A673 (cell line): ENCODE results near the gene ZSWIM8. TPM values are rescaled to one million over a fixed set of nuclear protein-coding genes. Genes with fewer than 3 reads are reported as not detected.

Experiments used
- BruUV-seq: library from RNA; stranded (reverse); fragments of 400-500 nt; replicated peaks from 2 replicates; lab custom pipeline; 2021; lab: Mats Ljungman, UMichigan
- CTCF ChIA-PET: fragments of 300-600 bp; sonication (Branson Sonifier 250); formaldehyde crosslinking; loops from one replicate; lab custom pipeline; 2022; ENCODE audit warnings: antibody characterized with exemption; lab: Charles Lee
- POLR2A ChIA-PET: fragments of 300-600 bp; sonication (Branson Sonifier 250); formaldehyde crosslinking; loops from one replicate; lab custom pipeline; 2022; ENCODE audit warnings: antibody characterized with exemption; ENCODE audit not compliant: low non-redundant PET; lab: Charles Lee
- DNase-seq: peaks from one replicate; pipeline ENCODE4 v3.0.0-alpha.2; 2015; ENCODE audit warnings: low spot score
- H3K27ac ChIP-seq: fragments of 200-600 bp; sonication (generic); 2 replicates; pipeline ENCODE4 v1.5.1; 2016; ENCODE audit warnings: mixed run types, low read depth, mild to moderate bottlenecking, mixed read lengths, antibody characterized with exemption, low read length; ENCODE audit not compliant: poor library complexity, severe bottlenecking
- H3K27me3 ChIP-seq: fragments of 200-600 bp; sonication (generic); replicated peaks from 2 replicates; pipeline ENCODE4 v1.6.1; 2017; ENCODE audit warnings: mixed run types, low read depth, mild to moderate bottlenecking, mixed read lengths, antibody characterized with exemption, low read length; ENCODE audit not compliant: insufficient read depth, poor library complexity
- H3K36me3 ChIP-seq: fragments of 200-600 bp; sonication (generic); 2 replicates; pipeline ENCODE4 v1.6.1; 2016; ENCODE audit warnings: mixed run types, mild to moderate bottlenecking, mixed read lengths, antibody characterized with exemption, low read length; ENCODE audit not compliant: insufficient read depth, poor library complexity, severe bottlenecking
- H3K4me1 ChIP-seq: fragments of 200-600 bp; sonication (generic); 2 replicates; pipeline ENCODE4 v1.6.1; 2017; ENCODE audit warnings: mixed run types, mild to moderate bottlenecking, mixed read lengths, antibody characterized with exemption, low read length; ENCODE audit not compliant: insufficient read depth, poor library complexity, severe bottlenecking
- H3K4me3 ChIP-seq: fragments of 200-600 bp; sonication (generic); 2 replicates; pipeline ENCODE4 v1.5.1; 2016; ENCODE audit warnings: low read depth, mixed run types, mild to moderate bottlenecking, mixed read lengths, low read length; ENCODE audit not compliant: poor library complexity, severe bottlenecking
- H3K9me3 ChIP-seq: fragments of 200-600 bp; sonication (generic); 2 replicates; pipeline ENCODE4 v1.6.1; 2016; ENCODE audit warnings: mixed run types, low read depth, mild to moderate bottlenecking, mixed read lengths, antibody characterized with exemption, low read length; ENCODE audit not compliant: poor library complexity, severe bottlenecking
- CTCF ChIP-seq: fragments of 300-800, 200-600 bp; sonication (generic); conservative IDR thresholded peaks from 2 replicates; pipeline ENCODE4 v1.5.1; 2017; ENCODE audit warnings: low read depth, mild to moderate bottlenecking, antibody characterized with exemption, low read length, moderate library complexity, mixed read lengths
- EZH2 ChIP-seq: fragments of 200-600 bp; sonication (generic); IDR thresholded peaks from 2 replicates; pipeline ENCODE4 v1.6.1; 2017; ENCODE audit warnings: borderline replicate concordance, low read depth, mild to moderate bottlenecking, mixed read lengths, antibody characterized with exemption, low read length; ENCODE audit not compliant: poor library complexity, severe bottlenecking
- intact Hi-C: fragments of 100-400 bp; cut with micrococcal nuclease; formaldehyde crosslinking; loops from one replicate; pipeline ENCODE4 v1.10.0; 2022; ENCODE audit not compliant: unreplicated experiment
- total RNA-seq: library from RNA; stranded (reverse); gene quantifications from 2 replicates; pipeline ENCODE4 v1.2.3, GENCODE V29; 2021

ZSWIM8 gene
- total RNA-seq, 1 experiment from 2014 or later: 71.3 TPM

- no peak for DNase-seq
- no peaks in the 10 kb centered on the region for H3K9me3 ChIP-seq
- no peaks in the 10 kb centered on the region for H3K27me3 ChIP-seq
- peak overlapping the region; percentile 93 for H3K27ac ChIP-seq
- BruUV-seq: TSS peak; percentile 96
- intact Hi-C loops: no loop called here
- no peak for TF ChIP-seq EZH2
- TF ChIP-seq CTCF: no peak
- H3K4me3 ChIP-seq: peak overlapping the region; percentile 79
- H3K36me3 ChIP-seq: peaks cover 8% of the 10 kb centered on the region
- H3K4me1 ChIP-seq: peaks cover 6% of the 10 kb centered on the region
- CTCF ChIA-PET: no interaction called here
- POLR2A ChIA-PET: interaction anchor here (0.5 to 0.6 kb wide), 3 partner anchors 65 to 569 kb away, joined by 3 to 6 read pairs (median 4); no protein-coding TSS in a partner anchor
Observed at GRCh38 chr10:73743327-73743904, 42.0 kb upstream of the ZSWIM8 start.

GRCh38 chr10:73743905-73744663 is 41.3 kb upstream of the ZSWIM8 start, which contains the start of gene SEC24C:
Gene SEC24C (plus strand): TSS chr10:73744372. CDS start chr10:73746833, 2,461 bp downstream.
- H3K9me3 ChIP-seq: no peaks in the 10 kb centered on the region
- intact Hi-C loops: no loop called here
- ChIA-PET CTCF (no interaction called here), POLR2A (interaction anchor here (0.5 to 0.6 kb wide), 2 partner anchors 491 to 570 kb away, joined by 3 to 6 read pairs; no protein-coding TSS in a partner anchor)
- peak within 1 kb of the TSS; percentile 93 for H3K27ac ChIP-seq
- peak within 1 kb of the TSS; percentile 79 for H3K4me3 ChIP-seq
- H3K4me1 ChIP-seq: peaks cover 6% of the 10 kb centered on the region
- peaks cover 12% of the 10 kb centered on the region for H3K36me3 ChIP-seq
- peak; percentile 98 for DNase-seq
- no TSS peak for BruUV-seq
- H3K27me3 ChIP-seq: no peaks in the 10 kb centered on the region
- no peak for TF ChIP-seq EZH2
- TF ChIP-seq CTCF: no peak

GRCh38 chr10:73744664-73744975 is 40.8 kb upstream of the ZSWIM8 start:
- ChIA-PET POLR2A (no interaction called here), CTCF (no interaction called here)
- H3K4me3 ChIP-seq: peak overlapping the region; percentile 79
- peaks cover 6% of the 10 kb centered on the region for H3K4me1 ChIP-seq
- H3K27me3 ChIP-seq: no peaks in the 10 kb centered on the region
- peaks cover 12% of the 10 kb centered on the region for H3K36me3 ChIP-seq
- DNase-seq: peak; percentile 78
- intact Hi-C loops: no loop called here
- peak overlapping the region; percentile 93 for H3K27ac ChIP-seq
- H3K9me3 ChIP-seq: no peaks in the 10 kb centered on the region
- TSS peak; percentile 83 for BruUV-seq
- TF ChIP-seq EZH2 (no peak), CTCF (no peak)
